ENCODE results near the gene TMEM231. TPM values are rescaled to one million over a fixed set of nuclear protein-coding genes. Genes with fewer than 3 reads are reported as not detected.

Gene TMEM231
- total RNA-seq, 1 donor from 2014 or later = 10.8 TPM

- H3K4me3 Mint-ChIP-seq = no peak overlapping the region
- H3K36me3 Mint-ChIP-seq = peaks cover 26% of the 10 kb centered on the region
- H3K4me1 Mint-ChIP-seq = no peaks in the 10 kb centered on the region
- H3K27ac Mint-ChIP-seq = no peak overlapping the region
- H3K9me3 Mint-ChIP-seq = no peaks in the 10 kb centered on the region
- no peaks in the 10 kb centered on the region for H3K27me3 Mint-ChIP-seq (ENCODE audit: low read depth)
- DNase-seq (ENCODE audit: low spot score in 2 of 2, unreplicated experiment in 2 of 2) = no peak
- no peak for TF ChIP-seq CTCF (IDR thresholded peaks at IDR 0.05; ENCODE audit: unreplicated experiment)
Observed at GRCh38 chr16:75579281-75579834, 23.3 kb upstream of the TMEM231 start.

- H3K27ac Mint-ChIP-seq = no peak overlapping the region
- no peaks in the 10 kb centered on the region for H3K9me3 Mint-ChIP-seq
- H3K36me3 Mint-ChIP-seq = peaks cover 29% of the 10 kb centered on the region
- H3K4me1 Mint-ChIP-seq = no peaks in the 10 kb centered on the region
- TF ChIP-seq CTCF (IDR thresholded peaks at IDR 0.05; ENCODE audit: unreplicated experiment) = no peak
- no peak for DNase-seq (ENCODE audit: low spot score in 2 of 2, unreplicated experiment in 2 of 2)
- H3K27me3 Mint-ChIP-seq (ENCODE audit: low read depth) = no peaks in the 10 kb centered on the region
- no peak overlapping the region for H3K4me3 Mint-ChIP-seq
Observed at GRCh38 chr16:75578725-75579124, 22.7 kb upstream of the TMEM231 start.

GRCh38 chr16:75578212-75578611, 22.2 kb upstream of the TMEM231 start:
- no peak overlapping the region for H3K27ac Mint-ChIP-seq
- H3K36me3 Mint-ChIP-seq = peaks cover 34% of the 10 kb centered on the region
- H3K4me1 Mint-ChIP-seq = no peaks in the 10 kb centered on the region
- H3K9me3 Mint-ChIP-seq = no peaks in the 10 kb centered on the region
- H3K4me3 Mint-ChIP-seq = no peak overlapping the region
- H3K27me3 Mint-ChIP-seq (ENCODE audit: low read depth) = no peaks in the 10 kb centered on the region
- no peak for TF ChIP-seq CTCF (IDR thresholded peaks at IDR 0.05; ENCODE audit: unreplicated experiment)
- no peak for DNase-seq (ENCODE audit: low spot score in 2 of 2, unreplicated experiment in 2 of 2)

GRCh38 chr16:75576384-75576811, 20.3 kb upstream of the TMEM231 start:
- Mint-ChIP-seq H3K4me1 (no peaks in the 10 kb centered on the region), H3K36me3 (peaks cover 45% of the 10 kb centered on the region), H3K4me3 (no peak overlapping the region), H3K9me3 (no peaks in the 10 kb centered on the region), H3K27me3 (ENCODE audit: low read depth) (no peaks in the 10 kb centered on the region), H3K27ac (no peak overlapping the region)
- no peak for DNase-seq (ENCODE audit: low spot score in 2 of 2, unreplicated experiment in 2 of 2)
- no peak for TF ChIP-seq CTCF (IDR thresholded peaks at IDR 0.05; ENCODE audit: unreplicated experiment)

GRCh38 chr16:75575958-75576357, 19.9 kb upstream of the TMEM231 start:
- no peaks in the 10 kb centered on the region for H3K27me3 Mint-ChIP-seq (ENCODE audit: low read depth)
- no peak for DNase-seq (ENCODE audit: low spot score in 2 of 2, unreplicated experiment in 2 of 2)
- TF ChIP-seq CTCF (IDR thresholded peaks at IDR 0.05; ENCODE audit: unreplicated experiment) = no peak
- H3K4me3 Mint-ChIP-seq = no peak overlapping the region
- peaks cover 48% of the 10 kb centered on the region for H3K36me3 Mint-ChIP-seq
- no peaks in the 10 kb centered on the region for H3K9me3 Mint-ChIP-seq
- no peak overlapping the region for H3K27ac Mint-ChIP-seq
- no peaks in the 10 kb centered on the region for H3K4me1 Mint-ChIP-seq

GRCh38 chr16:75573955-75574354, 17.9 kb upstream of the TMEM231 start:
- Mint-ChIP-seq H3K4me1 (no peaks in the 10 kb centered on the region), H3K9me3 (no peaks in the 10 kb centered on the region), H3K36me3 (peaks cover 49% of the 10 kb centered on the region), H3K4me3 (no peak overlapping the region), H3K27ac (no peak overlapping the region), H3K27me3 (ENCODE audit: low read depth) (no peaks in the 10 kb centered on the region)
- DNase-seq (ENCODE audit: low spot score in 2 of 2, unreplicated experiment in 2 of 2) = no peak
- TF ChIP-seq CTCF (IDR thresholded peaks at IDR 0.05; ENCODE audit: unreplicated experiment) = no peak
